Left cardiac atrium (tissue), 2 donors: ENCODE measurements around the gene TRIM25. TPM values are rescaled to one million over a fixed set of nuclear protein-coding genes. Genes with fewer than 3 reads are reported as not detected.

Experiments
- total RNA-seq, 2 donors: library from RNA; stranded (reverse); fragmentation: NEBNext Ultra II Directional; extraction: Animal tissue kit (Norgen Biotek cat#: 25700); gene quantifications; one replicate each; pipeline ENCODE4 v1.2.1, GENCODE V29; 2021
- donor health status: DM: no; HTN: yes; CAD: no; lungs with severe emphysema.
- donor health status: DM: yes; HTN: yes; CAD: no.

TRIM25 gene
- total RNA-seq, 2 donors from 2014 or later, result 30.0 to 30.3 TPM

Other genes starting within 250 kb of the TRIM25 start
- 1 to 10 TPM in 1 of 2 donors, under 1 TPM in 1; 0.92 to 1.4 TPM for gene C17orf67, start 80.1 kb downstream of the TRIM25 start, total RNA-seq
- gene DGKE, start 79.9 kb downstream of the TRIM25 start, total RNA-seq, result 1 to 10 TPM; 4.7 to 7.0 TPM
- gene COIL, start 47.0 kb upstream of the TRIM25 start, total RNA-seq, result 1 to 10 TPM; 9.2 to 9.4 TPM
- 10 to 100 TPM; 46.2 to 52.1 TPM for gene SCPEP1, start 64.1 kb upstream of the TRIM25 start, total RNA-seq
- 100 to 1,000 TPM in 1 of 2 donors, 10 to 100 TPM in 1; 86.3 to 131 TPM for gene AKAP1, start 171.2 kb upstream of the TRIM25 start, total RNA-seq